ENCODE data around the gene KLB. TPM values are rescaled to one million over a fixed set of nuclear protein-coding genes. Genes with fewer than 3 reads are reported as not detected.
"Not testable (repeated sequence)": the region's sequence is repeated elsewhere in the genome, so short reads cannot be mapped to it uniquely, and the experiment has no call there.

The KLB gene
- total and polyA plus RNA-seq, 4 donors, result 13.5 to 31.0 (median 22.8) TPM

- Histone ChIP-seq H3K9me3 (ENCODE audit: control insufficient read depth in 4 of 4, low read length in 3 of 4) (no peaks in the 10 kb centered on the region), H3K27ac (ENCODE audit: low read depth in 1 of 2, low read length in 2 of 2) (no peak overlapping the region), H3K9ac (ENCODE audit: low read depth in 1 of 2, low read length in 2 of 2) (no peak overlapping the region), H3K4me3 (ENCODE audit: low read depth in 1 of 3, low read length in 3 of 3) (no peak overlapping the region), H3K36me3 (ENCODE audit: control insufficient read depth in 4 of 4, insufficient read depth in 3 of 4, low read depth in 1 of 4, low read length in 3 of 4) (no peaks in the 10 kb centered on the region), H3K4me1 (ENCODE audit: control insufficient read depth in 4 of 4, insufficient read depth in 4 of 4, low read length in 3 of 4) (peaks cover 10 to 23% (median 14%) of the 10 kb centered on the region in 4 donors), H3K27me3 (ENCODE audit: control insufficient read depth in 4 of 4, insufficient read depth in 4 of 4, low read length in 3 of 4) (no peaks in the 10 kb centered on the region)
- TF ChIP-seq YY1 (IDR thresholded peaks at IDR 0.05) (no peak), RAD21 (IDR thresholded peaks at IDR 0.05) (no peak), ATF3 (IDR thresholded peaks at IDR 0.05) (no peak)
- WGBS, result 93% methylated on average over 1 of the region's 1 CpG
- no peak for DNase-seq (ENCODE audit: low spot score)
Observed at GRCh38 chr4:39357002-39357401, 49.7 kb upstream of the KLB start.

GRCh38 chr4:39360611-39361010 is 46.1 kb upstream of the KLB start:
- not testable (repeated sequence) for H3K27me3 ChIP-seq (ENCODE audit: control insufficient read depth in 4 of 4, insufficient read depth in 4 of 4, low read length in 3 of 4); H3K27ac ChIP-seq (ENCODE audit: low read depth in 1 of 2, low read length in 2 of 2); H3K36me3 ChIP-seq (ENCODE audit: control insufficient read depth in 4 of 4, insufficient read depth in 3 of 4, low read depth in 1 of 4, low read length in 3 of 4); H3K9me3 ChIP-seq (ENCODE audit: control insufficient read depth in 4 of 4, low read length in 3 of 4); H3K9ac ChIP-seq (ENCODE audit: low read depth in 1 of 2, low read length in 2 of 2); H3K4me3 ChIP-seq (ENCODE audit: low read depth in 1 of 3, low read length in 3 of 3); DNase-seq (ENCODE audit: low spot score)
- 96% methylated on average over 4 of the region's 4 CpGs for WGBS
- H3K4me1 ChIP-seq (ENCODE audit: control insufficient read depth in 4 of 4, insufficient read depth in 4 of 4, low read length in 3 of 4), result peaks cover 10 to 30% (median 27%) of the 10 kb centered on the region in 4 donors

GRCh38 chr4:39362827-39363226 is 43.9 kb upstream of the KLB start:
- 83% methylated on average over 3 of the region's 3 CpGs for WGBS
- Histone ChIP-seq H3K4me3 (ENCODE audit: low read depth in 1 of 3, low read length in 3 of 3) (no peak overlapping the region), H3K36me3 (ENCODE audit: control insufficient read depth in 4 of 4, insufficient read depth in 3 of 4, low read depth in 1 of 4, low read length in 3 of 4) (peaks cover 0 to 2% (median 0%) of the 10 kb centered on the region in 4 donors), H3K4me1 (ENCODE audit: control insufficient read depth in 4 of 4, insufficient read depth in 4 of 4, low read length in 3 of 4) (peaks cover 8 to 37% (median 25%) of the 10 kb centered on the region in 4 donors), H3K27me3 (ENCODE audit: control insufficient read depth in 4 of 4, insufficient read depth in 4 of 4, low read length in 3 of 4) (no peaks in the 10 kb centered on the region), H3K9ac (ENCODE audit: low read depth in 1 of 2, low read length in 2 of 2) (no peak overlapping the region), H3K9me3 (ENCODE audit: control insufficient read depth in 4 of 4, low read length in 3 of 4) (no peaks in the 10 kb centered on the region), H3K27ac (ENCODE audit: low read depth in 1 of 2, low read length in 2 of 2) (no peak overlapping the region)
- TF ChIP-seq CTCF (IDR thresholded peaks at IDR 0.05; ENCODE audit: low read depth, low read length, missing input control) (no peak), REST (IDR thresholded peaks at IDR 0.05) (no peak), MAX (IDR thresholded peaks at IDR 0.05) (no peak)
- no peak for DNase-seq (ENCODE audit: low spot score)
